DND-41 (cell line): ENCODE results near the gene MARVELD1.

ENCODE experiments used
- EZH2 ChIP-seq: IDR thresholded peaks from 3 replicates; pipeline ENCODE4 v1.6.1; 2012; ENCODE audit warnings: borderline replicate concordance, low read depth, mild to moderate bottlenecking, moderate library complexity, low read length, inconsistent platforms; ENCODE audit not compliant: severe bottlenecking
- TF ChIP-seq, protein P1 (sequence below): IDR thresholded peaks from 2 replicates; pipeline ENCODE4 v1.5.1; 2012; ENCODE audit warnings: borderline replicate concordance, low read length, moderate library complexity, mild to moderate bottlenecking; ENCODE audit not compliant: poor library complexity, severe bottlenecking; ENCODE audit errors: extremely low read depth

GRCh38 chr10:97707134-97707861 is 6.2 kb upstream of the MARVELD1 start:
- TF ChIP-seq, protein P1, sequence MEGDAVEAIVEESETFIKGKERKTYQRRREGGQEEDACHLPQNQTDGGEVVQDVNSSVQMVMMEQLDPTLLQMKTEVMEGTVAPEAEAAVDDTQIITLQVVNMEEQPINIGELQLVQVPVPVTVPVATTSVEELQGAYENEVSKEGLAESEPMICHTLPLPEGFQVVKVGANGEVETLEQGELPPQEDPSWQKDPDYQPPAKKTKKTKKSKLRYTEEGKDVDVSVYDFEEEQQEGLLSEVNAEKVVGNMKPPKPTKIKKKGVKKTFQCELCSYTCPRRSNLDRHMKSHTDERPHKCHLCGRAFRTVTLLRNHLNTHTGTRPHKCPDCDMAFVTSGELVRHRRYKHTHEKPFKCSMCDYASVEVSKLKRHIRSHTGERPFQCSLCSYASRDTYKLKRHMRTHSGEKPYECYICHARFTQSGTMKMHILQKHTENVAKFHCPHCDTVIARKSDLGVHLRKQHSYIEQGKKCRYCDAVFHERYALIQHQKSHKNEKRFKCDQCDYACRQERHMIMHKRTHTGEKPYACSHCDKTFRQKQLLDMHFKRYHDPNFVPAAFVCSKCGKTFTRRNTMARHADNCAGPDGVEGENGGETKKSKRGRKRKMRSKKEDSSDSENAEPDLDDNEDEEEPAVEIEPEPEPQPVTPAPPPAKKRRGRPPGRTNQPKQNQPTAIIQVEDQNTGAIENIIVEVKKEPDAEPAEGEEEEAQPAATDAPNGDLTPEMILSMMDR = no peak
- TF ChIP-seq EZH2 = no peak
